Measurements from ENCODE around the gene CAPN1. TPM values are rescaled to one million over a fixed set of nuclear protein-coding genes. Genes with fewer than 3 reads are reported as not detected.
A peak's percentile ranks its signal among the peaks of the same experiment; 100 is the strongest.

CAPN1 gene
- total and polyA plus RNA-seq, 2 donors (not counting 1 experiment from before 2014, with no cell fraction given) = 192 to 202 TPM

GRCh38 chr11:65152122-65152521 is 29.6 kb upstream of the CAPN1 start:
- no peaks in the 10 kb centered on the region for H3K36me3 ChIP-seq (replicated peaks in 1 of 2; ENCODE audit: control extremely low read depth in 1 of 2, control insufficient read depth in 1 of 2, extremely low read depth in 1 of 2, insufficient read depth in 2 of 2, low read length in 1 of 2)
- TF ChIP-seq EZH2 (IDR thresholded peaks at IDR 0.05; ENCODE audit: borderline replicate concordance, insufficient read depth, low read depth, low read length, poor library complexity, severe bottlenecking) (no peak), CTCF (IDR thresholded peaks at IDR 0.05) (no peak)
- intact Hi-C loops (cut with micrococcal nuclease) = no loop called here
- Mint-ChIP-seq H3K4me3 (no peak overlapping the region), H3K4me1 (peaks cover 26% of the 10 kb centered on the region), H3K27me3 (no peaks in the 10 kb centered on the region), H3K9me3 (ENCODE audit: insufficient read depth) (no peaks in the 10 kb centered on the region), H3K27ac (peak overlapping the region; percentile 50)
- peak overlapping the region; percentile 67 for H2AFZ ChIP-seq (ENCODE audit: insufficient read depth, low read depth, low read length, poor library complexity, severe bottlenecking)
- H3K4me1 ChIP-seq (ENCODE audit: control insufficient read depth in 2 of 2, insufficient read depth in 2 of 2, low read length in 2 of 2) = peaks cover 9 to 11% of the 10 kb centered on the region in 2 donors
- H3K4me3 ChIP-seq (ENCODE audit: control extremely low read depth in 1 of 5, extremely low read depth in 1 of 5, insufficient read depth in 1 of 5, low read depth in 2 of 5, low read length in 4 of 5) = no peak overlapping the region
- H3K27me3 ChIP-seq (replicated peaks in 1 of 4; ENCODE audit: control extremely low read depth in 1 of 4, control insufficient read depth in 3 of 4, insufficient read depth in 4 of 4, low read length in 3 of 4) = no peaks in the 10 kb centered on the region
- no peaks in the 10 kb centered on the region for H4K20me1 ChIP-seq (ENCODE audit: control insufficient read depth, insufficient read depth, low read length, poor library complexity, severe bottlenecking)
- H3K9ac ChIP-seq (ENCODE audit: low read length) = no peak overlapping the region
- WGBS (ENCODE audit: insufficient coverage) = 87% methylated on average over 2 of the region's 2 CpGs
- H3K9me3 ChIP-seq (ENCODE audit: control extremely low read depth in 1 of 3, control insufficient read depth in 2 of 3, insufficient read depth in 1 of 3, low read length in 2 of 3) = no peaks in the 10 kb centered on the region
- H3K4me2 ChIP-seq (replicated peaks; ENCODE audit: low read depth, low read length, poor library complexity, severe bottlenecking) = peak overlapping the region; percentile 40
- no peaks in the 10 kb centered on the region for H3K79me2 ChIP-seq (ENCODE audit: control insufficient read depth, insufficient read depth, low read length)
- ChIA-PET CTCF (interaction anchor here (1.1 to 1.3 kb wide), 2 partner anchors 12 to 40 kb away, joined by 3 read pairs; partner anchors contain the start of gene TM7SF2), POLR2A (interaction anchor here (0.6 kb wide), 1 partner anchor 788 kb away, joined by 5 read pairs; no protein-coding TSS in a partner anchor)
- ATAC-seq (ENCODE audit: low read depth) (no peak), DNase-seq (peak; percentile 22)
- H3K27ac ChIP-seq (ENCODE audit: low read length in 2 of 2) = no peak overlapping the region

- Histone ChIP-seq H3K9ac (ENCODE audit: low read length) (no peak overlapping the region), H2AFZ (ENCODE audit: insufficient read depth, low read depth, low read length, poor library complexity, severe bottlenecking) (no peak overlapping the region), H3K27ac (ENCODE audit: low read length in 2 of 2) (no peak overlapping the region), H3K4me1 (ENCODE audit: control insufficient read depth in 2 of 2, insufficient read depth in 2 of 2, low read length in 2 of 2) (peaks cover 5 to 19% of the 10 kb centered on the region in 2 donors), H4K20me1 (ENCODE audit: control insufficient read depth, insufficient read depth, low read length, poor library complexity, severe bottlenecking) (no peaks in the 10 kb centered on the region), H3K36me3 (replicated peaks in 1 of 2; ENCODE audit: control extremely low read depth in 1 of 2, control insufficient read depth in 1 of 2, extremely low read depth in 1 of 2, insufficient read depth in 2 of 2, low read length in 1 of 2) (no peaks in the 10 kb centered on the region), H3K4me3 (ENCODE audit: control extremely low read depth in 1 of 5, extremely low read depth in 1 of 5, insufficient read depth in 1 of 5, low read depth in 2 of 5, low read length in 4 of 5) (no peak overlapping the region), H3K9me3 (ENCODE audit: control extremely low read depth in 1 of 3, control insufficient read depth in 2 of 3, insufficient read depth in 1 of 3, low read length in 2 of 3) (no peaks in the 10 kb centered on the region), H3K4me2 (replicated peaks; ENCODE audit: low read depth, low read length, poor library complexity, severe bottlenecking) (no peak overlapping the region), H3K79me2 (ENCODE audit: control insufficient read depth, insufficient read depth, low read length) (no peaks in the 10 kb centered on the region), H3K27me3 (replicated peaks in 1 of 4; ENCODE audit: control extremely low read depth in 1 of 4, control insufficient read depth in 3 of 4, insufficient read depth in 4 of 4, low read length in 3 of 4) (no peaks in the 10 kb centered on the region)
- Mint-ChIP-seq H3K27me3 (no peaks in the 10 kb centered on the region), H3K9me3 (ENCODE audit: insufficient read depth) (no peaks in the 10 kb centered on the region), H3K27ac (no peak overlapping the region), H3K4me1 (peaks cover 28% of the 10 kb centered on the region), H3K4me3 (no peak overlapping the region)
- CTCF ChIA-PET = interaction anchor here (1.4 kb wide), 1 partner anchor 43 kb away, joined by 3 read pairs; no protein-coding TSS in a partner anchor
- no peak for DNase-seq
- WGBS (ENCODE audit: insufficient coverage) = no CpG with 5 or more reads among the region's 3 CpGs
- TF ChIP-seq EZH2 (IDR thresholded peaks at IDR 0.05; ENCODE audit: borderline replicate concordance, insufficient read depth, low read depth, low read length, poor library complexity, severe bottlenecking) (no peak), CTCF (IDR thresholded peaks at IDR 0.05) (no peak)
- intact Hi-C loops (cut with micrococcal nuclease) = no loop called here
- ATAC-seq (ENCODE audit: low read depth) = no peak
- POLR2A ChIA-PET = no interaction called here
Observed at GRCh38 chr11:65156256-65156655, 25.5 kb upstream of the CAPN1 start.
